H9 (cell line): ENCODE measurements around the gene PRPF40B. TPM values are rescaled to one million over a fixed set of nuclear protein-coding genes. Genes with fewer than 3 reads are reported as not detected.

Source experiments
- DNase-seq: peaks from one replicate; pipeline ENCODE4 v3.0.0-alpha.2; 2017
- H2AFZ ChIP-seq: one replicate; pipeline ENCODE4 v1.6.1; 2013; ENCODE audit warnings: mild to moderate bottlenecking, low read length, control low read depth, moderate library complexity
- H2AK5ac ChIP-seq: 2 replicates; pipeline ENCODE4 v1.6.1; 2013; ENCODE audit warnings: low read length, control low read depth, mixed read lengths; ENCODE audit not compliant: insufficient read length
- H2BK120ac ChIP-seq: one replicate; pipeline ENCODE4 v1.6.1; 2013; ENCODE audit warnings: low read depth, mild to moderate bottlenecking, low read length, control low read depth, inconsistent platforms; ENCODE audit not compliant: poor library complexity, severe bottlenecking
- H2BK12ac ChIP-seq: 2 replicates; pipeline ENCODE4 v1.6.1; 2013; ENCODE audit warnings: low read length, control low read depth, mixed read lengths, low read depth; ENCODE audit not compliant: insufficient read length
- H2BK15ac ChIP-seq: 2 replicates; pipeline ENCODE4 v1.6.1; 2013; ENCODE audit warnings: low read depth, low read length, control low read depth
- H2BK20ac ChIP-seq: one replicate; pipeline ENCODE4 v1.6.1; 2013; ENCODE audit warnings: low read depth, mild to moderate bottlenecking, low read length, control low read depth, inconsistent platforms; ENCODE audit not compliant: poor library complexity, severe bottlenecking
- H2BK5ac ChIP-seq: 2 replicates; pipeline ENCODE4 v1.6.1; 2013; ENCODE audit warnings: low read length, control low read depth, mixed read lengths; ENCODE audit not compliant: insufficient read length
- H3K14ac ChIP-seq: 2 replicates; pipeline ENCODE4 v1.6.1; 2013; ENCODE audit warnings: low read length, control low read depth; ENCODE audit not compliant: insufficient read depth
- H3K18ac ChIP-seq: 2 replicates; pipeline ENCODE4 v1.6.1; 2013; ENCODE audit warnings: low read depth, mild to moderate bottlenecking, mixed read lengths, low read length, control low read depth; ENCODE audit not compliant: insufficient read length
- H3K23ac ChIP-seq: 2 replicates; pipeline ENCODE4 v1.6.1; 2013; ENCODE audit warnings: low read length, control low read depth, mixed read lengths, low read depth; ENCODE audit not compliant: insufficient read length
- H3K23me2 ChIP-seq: 2 replicates; pipeline ENCODE4 v1.6.1; 2013; ENCODE audit warnings: low read depth, mild to moderate bottlenecking, mixed read lengths, low read length, control low read depth; ENCODE audit not compliant: insufficient read length, poor library complexity, severe bottlenecking
- H3K27ac ChIP-seq: 2 replicates; pipeline ENCODE4 v1.5.1; 2013; ENCODE audit warnings: low read length, control low read depth, mixed read lengths, low read depth; ENCODE audit not compliant: insufficient read length
- H3K27me3 ChIP-seq: 2 replicates; pipeline ENCODE4 v1.6.1; 2013; ENCODE audit warnings: low read length, control low read depth, inconsistent platforms; ENCODE audit not compliant: insufficient read depth
- H3K4ac ChIP-seq: 2 replicates; pipeline ENCODE4 v1.6.1; 2013; ENCODE audit warnings: low read depth, mild to moderate bottlenecking, control low read depth, inconsistent platforms, low read length, moderate library complexity
- H3K4me1 ChIP-seq: 2 replicates; pipeline ENCODE4 v1.6.1; 2013; ENCODE audit warnings: low read length, control low read depth, inconsistent platforms; ENCODE audit not compliant: insufficient read depth
- H3K4me2 ChIP-seq: 2 replicates; pipeline ENCODE4 v1.6.1; 2013; ENCODE audit warnings: low read length, control low read depth, mixed read lengths; ENCODE audit not compliant: insufficient read length, insufficient read depth
- H3K56ac ChIP-seq: 2 replicates; pipeline ENCODE4 v1.6.1; 2013; ENCODE audit warnings: low read depth, mild to moderate bottlenecking, mixed read lengths, low read length, control low read depth; ENCODE audit not compliant: insufficient read length
- H3K79me1 ChIP-seq: 2 replicates; pipeline ENCODE4 v1.6.1; 2013; ENCODE audit warnings: low read depth, mild to moderate bottlenecking, moderate library complexity, low read length, control low read depth, inconsistent platforms; ENCODE audit not compliant: insufficient read depth, poor library complexity, severe bottlenecking
- H3K79me2 ChIP-seq: 2 replicates; pipeline ENCODE4 v1.6.1; 2013; ENCODE audit warnings: low read length, control low read depth, inconsistent platforms; ENCODE audit not compliant: insufficient read depth
- H3K9ac ChIP-seq: 2 replicates; pipeline ENCODE4 v1.6.1; 2013; ENCODE audit warnings: low read length, control low read depth, mixed read lengths; ENCODE audit not compliant: insufficient read length; ENCODE audit errors: extremely low read depth
- H3K9me3 ChIP-seq: one replicate; pipeline ENCODE4 v1.6.1; 2013; ENCODE audit warnings: low read depth, low read length, inconsistent platforms; ENCODE audit not compliant: control insufficient read depth
- H3T11ph ChIP-seq: one replicate; pipeline ENCODE4 v1.6.1; 2013; ENCODE audit warnings: mild to moderate bottlenecking, low read length, control low read depth, inconsistent platforms
- H4K20me1 ChIP-seq: one replicate; pipeline ENCODE4 v1.6.1; 2013; ENCODE audit not compliant: control insufficient read depth, insufficient read length, insufficient read depth
- H4K5ac ChIP-seq: 2 replicates; pipeline ENCODE4 v1.6.1; 2013; ENCODE audit warnings: low read depth, mild to moderate bottlenecking, mixed read lengths, low read length, control low read depth; ENCODE audit not compliant: insufficient read length
- H4K8ac ChIP-seq: replicated peaks from 2 replicates; pipeline ENCODE4 v1.6.1; 2013; ENCODE audit warnings: low read length, control low read depth, mixed read lengths, low read depth; ENCODE audit not compliant: insufficient read length
- H4K91ac ChIP-seq: 2 replicates; pipeline ENCODE4 v1.6.1; 2013; ENCODE audit warnings: low read depth, mild to moderate bottlenecking, moderate library complexity, mixed read lengths, low read length, control low read depth; ENCODE audit not compliant: insufficient read length
- H3K27ac Mint-ChIP-seq, 3 experiments: 2 replicates in 2 of 3; 3 replicates in 1 of 3; pipeline ENCODE4 v1.8.0; 2020 to 2021; ENCODE audit warnings: mixed read lengths in 3 of 3, mild to moderate bottlenecking in 1 of 3, moderate library complexity in 1 of 3
- H3K27me3 Mint-ChIP-seq: 2 replicates; pipeline ENCODE4 v1.8.0; 2021; ENCODE audit warnings: low read depth, mild to moderate bottlenecking, moderate library complexity, mixed read lengths
- H3K36me3 Mint-ChIP-seq, 3 experiments: 2 replicates in 2 of 3; 3 replicates in 1 of 3; pipeline ENCODE4 v1.8.0; 2020 to 2021; ENCODE audit warnings: low read depth in 3 of 3, mixed read lengths in 3 of 3; ENCODE audit not compliant: insufficient read depth in 1 of 3
- H3K4me1 Mint-ChIP-seq, 2 experiments: 2 replicates each; pipeline ENCODE4 v1.8.0; 2020; ENCODE audit warnings: mixed read lengths in 2 of 2
- H3K4me3 Mint-ChIP-seq, 2 experiments: 2 replicates in 1 of 2; 3 replicates in 1 of 2; pipeline ENCODE4 v1.8.0; 2020 to 2021; ENCODE audit warnings: mild to moderate bottlenecking in 2 of 2, mixed read lengths in 2 of 2, moderate library complexity in 1 of 2
- H3K9me3 Mint-ChIP-seq, 2 experiments: 2 replicates in 1 of 2; 3 replicates in 1 of 2; pipeline ENCODE4 v1.8.0; 2020; ENCODE audit warnings: mild to moderate bottlenecking in 2 of 2, mixed read lengths in 2 of 2, moderate library complexity in 1 of 2
- CTCF ChIP-seq: fragments of 200-600 bp; sonication (generic); conservative IDR thresholded peaks from 3 replicates; pipeline ENCODE4 v1.8.0; 2021; ENCODE audit warnings: antibody characterized with exemption, mild to moderate bottlenecking
- WGBS: extraction: QIAGEN DNeasy Blood & Tissue Kit; methylation state at CpG from one replicate; pipeline ENCODE4 v1.1.7; 2013; ENCODE audit warnings: missing lambda C conversion rate, low lambda C conversion rate, mixed read lengths; ENCODE audit not compliant: insufficient read length; ENCODE audit errors: extremely low coverage; 5-methylcytosine and 5-hydroxymethylcytosine counted together
- total RNA-seq: library from RNA; stranded (reverse); gene quantifications from 2 replicates; pipeline ENCODE4 v1.2.1, GENCODE V29; 2021

The PRPF40B gene
- total RNA-seq, 1 experiment from 2014 or later, result 19.0 TPM

- Histone ChIP-seq H3K9ac (no peak overlapping the region), H3K18ac (no peak overlapping the region), H2BK5ac (no peak overlapping the region), H2AK5ac (no peak overlapping the region), H3K23me2 (no peaks in the 10 kb centered on the region), H4K91ac (no peak overlapping the region), H3K27me3 (no peaks in the 10 kb centered on the region), H3K14ac (no peak overlapping the region), H4K20me1 (no peaks in the 10 kb centered on the region), H4K8ac (no peak overlapping the region), H3K27ac (no peak overlapping the region), H4K5ac (no peak overlapping the region), H2BK20ac (no peak overlapping the region), H2BK120ac (no peak overlapping the region), H3K79me2 (no peaks in the 10 kb centered on the region), H2BK15ac (no peak overlapping the region), H3T11ph (no peak overlapping the region), H3K4me1 (no peaks in the 10 kb centered on the region), H3K79me1 (no peaks in the 10 kb centered on the region), H3K9me3 (no peaks in the 10 kb centered on the region), H2AFZ (no peak overlapping the region), H3K56ac (no peak overlapping the region), H3K4me2 (no peak overlapping the region), H3K23ac (no peak overlapping the region), H2BK12ac (no peak overlapping the region), H3K4ac (no peak overlapping the region)
- Mint-ChIP-seq H3K4me1 (peaks cover 3 to 4% of the 10 kb centered on the region in 2 experiments; a peak in 2 of 4 replicates), H3K36me3 (peaks cover 6 to 15% (median 9%) of the 10 kb centered on the region in 3 experiments; a peak in 4 of 7 replicates), H3K27me3 (no peaks in the 10 kb centered on the region), H3K27ac (peak overlapping the region in 1 of 3 experiments; percentile 75; a peak in 3 of 7 replicates), H3K4me3 (no peak overlapping the region; a peak in 2 of 5 replicates), H3K9me3 (no peaks in the 10 kb centered on the region)
- peak; percentile 33 for DNase-seq
- peak; percentile 34; the same call in 1 of the 3 replicates for TF ChIP-seq CTCF
- WGBS, result no CpG with 5 or more reads among the region's 11 CpGs
Observed at GRCh38 chr12:49587174-49587908, 36.0 kb upstream of the PRPF40B start.
